NCI-H345 treated with DMSO at 0.1 percent for 48 hours (cell line): Measurements from ENCODE around the gene TANC1.
"Not testable (repeated sequence)": the region's sequence is repeated elsewhere in the genome, so short reads cannot be mapped to it uniquely, and the experiment has no call there.

Source experiments
- DNase-seq: peaks from one replicate; lab custom pipeline; 2025; ENCODE audit not compliant: unreplicated experiment; lab: John Stamatoyannopoulos, UW

The TANC1 gene

GRCh38 chr2:159082119-159082518 is 113.7 kb downstream of the TANC1 start:
- DNase-seq: no peak

GRCh38 chr2:159084384-159085370 is 116.2 kb downstream of the TANC1 start:
- no peak for DNase-seq

GRCh38 chr2:159086342-159086741 is 117.9 kb downstream of the TANC1 start:
- peak; percentile 18 for DNase-seq

- DNase-seq: no peak
Measured at GRCh38 chr2:159086826-159087225, 118.4 kb downstream of the TANC1 start.

GRCh38 chr2:159088906-159089305 is 120.5 kb downstream of the TANC1 start:
- no peak for DNase-seq

- no peak for DNase-seq
Measured at GRCh38 chr2:159089543-159089942, 121.1 kb downstream of the TANC1 start.

- DNase-seq: no peak
Measured at GRCh38 chr2:159090514-159091201, 122.2 kb downstream of the TANC1 start.

- DNase-seq: no peak
Measured at GRCh38 chr2:159091381-159091780, 122.9 kb downstream of the TANC1 start.

GRCh38 chr2:159091976-159092375 is 123.5 kb downstream of the TANC1 start:
- no peak for DNase-seq

- peak; percentile 25 for DNase-seq
Measured at GRCh38 chr2:159093497-159093896, 125.1 kb downstream of the TANC1 start.

GRCh38 chr2:159094173-159094737 is 125.8 kb downstream of the TANC1 start:
- no peak for DNase-seq

- DNase-seq: no peak
Measured at GRCh38 chr2:159095813-159096212, 127.4 kb downstream of the TANC1 start.

- DNase-seq: not testable (repeated sequence)
Measured at GRCh38 chr2:159096302-159096855, 127.9 kb downstream of the TANC1 start.

- no peak for DNase-seq
Measured at GRCh38 chr2:159096901-159097300, 128.5 kb downstream of the TANC1 start.

- no peak for DNase-seq
Measured at GRCh38 chr2:159098361-159098760, 129.9 kb downstream of the TANC1 start.

GRCh38 chr2:159098921-159099411 is 130.5 kb downstream of the TANC1 start:
- DNase-seq: no peak

- DNase-seq: no peak
Measured at GRCh38 chr2:159101755-159102489, 133.5 kb downstream of the TANC1 start.

- no peak for DNase-seq
Measured at GRCh38 chr2:159103411-159103810, 135.0 kb downstream of the TANC1 start.

GRCh38 chr2:159106109-159106508 is 137.7 kb downstream of the TANC1 start:
- DNase-seq: no peak

- no peak for DNase-seq
Measured at GRCh38 chr2:159108181-159108893, 139.9 kb downstream of the TANC1 start.
